ENCODE results near the gene TP53RK. TPM values are rescaled to one million over a fixed set of nuclear protein-coding genes. Genes with fewer than 3 reads are reported as not detected.
A peak's percentile ranks its signal among the peaks of the same experiment; 100 is the strongest.

TP53RK gene
- total and polyA plus RNA-seq, 2 of the 13 experiments (the other 11 are each of a cell fraction or from before 2014, with no cell fraction given), result 12.9 to 25.5 TPM

- peak; percentile 14; the same call in 1 of the 2 replicates for TF ChIP-seq MLX (CRISPR knock-in tag; IDR thresholded peaks at IDR 0.05)
- 0 out of 2 replicates have a peak, but pooled peaks have one; percentile 11 for TF ChIP-seq MIXL1 (CRISPR knock-in tag; IDR thresholded peaks at IDR 0.05)
- TF ChIP-seq TCF7 (IDR thresholded peaks at IDR 0.05; ENCODE audit: low read depth), result no peak
- no peak for TF ChIP-seq PPARG (CRISPR knock-in tag; conservative IDR thresholded peaks at IDR 0.05)
- no peak; the same call in 1 of the 2 replicates for TF ChIP-seq DNMT3B (CRISPR knock-in tag; conservative IDR thresholded peaks at IDR 0.05)
- TF ChIP-seq IRF9 (CRISPR knock-in tag; IDR thresholded peaks at IDR 0.05; ENCODE audit: borderline replicate concordance), result peak; percentile 49; the same call in 1 of the 2 replicates
- peak; percentile 86 for TF ChIP-seq ZHX1 (CRISPR knock-in tag; IDR thresholded peaks at IDR 0.05; ENCODE audit: low read depth)
- no peak for TF ChIP-seq MZF1 (CRISPR knock-in tag; IDR thresholded peaks at IDR 0.05; ENCODE audit: borderline replicate concordance)
- peak; percentile 74 for TF ChIP-seq HNRNPK (IDR thresholded peaks at IDR 0.05; ENCODE audit: low read depth, low read length, poor library complexity, severe bottlenecking)
- TF ChIP-seq ARNT2 (CRISPR knock-in tag; IDR thresholded peaks at IDR 0.05; ENCODE audit: low read depth), result no peak
- TF ChIP-seq HIVEP1 (CRISPR knock-in tag; IDR thresholded peaks at IDR 0.05), result peak; percentile 55; the same call in 1 of the 2 replicates
- peak; percentile 85; the same call in 1 of the 2 replicates for TF ChIP-seq GABPB1 (CRISPR knock-in tag; IDR thresholded peaks at IDR 0.05)
- TF ChIP-seq SP140L (CRISPR knock-in tag; IDR thresholded peaks at IDR 0.05; ENCODE audit: borderline replicate concordance), result no peak
- TF ChIP-seq ZNF331 (CRISPR knock-in tag; IDR thresholded peaks at IDR 0.05), result peak; percentile 49; the same call in 1 of the 2 replicates
- TF ChIP-seq SNAPC4 (CRISPR knock-in tag; IDR thresholded peaks at IDR 0.05), result no peak
- peak; percentile 8; the same call in 1 of the 2 replicates for TF ChIP-seq PITX1 (CRISPR knock-in tag; IDR thresholded peaks at IDR 0.05)
- no peak; the same call in 1 of the 2 replicates for TF ChIP-seq ZNF567 (CRISPR knock-in tag; IDR thresholded peaks at IDR 0.05; ENCODE audit: borderline replicate concordance)
- TF ChIP-seq HMGA1 (CRISPR knock-in tag; conservative IDR thresholded peaks at IDR 0.05), result no peak
- no peak for TF ChIP-seq SOX6 (IDR thresholded peaks at IDR 0.05)
- peak; percentile 21; the same call in 1 of the 2 replicates for TF ChIP-seq SOX6 (CRISPR knock-in tag; IDR thresholded peaks at IDR 0.05)
- no peak for TF ChIP-seq SNAPC2 (CRISPR knock-in tag; IDR thresholded peaks at IDR 0.05)
Measured at GRCh38 chr20:46709459-46710152, 20.4 kb upstream of the TP53RK start, which contains the start of gene SLC2A10 (continued).

Data from HepG2 (cell line).